ENCODE measurements around the gene HBEGF.

Gene HBEGF

GRCh38 chr5:140322751-140323731, 23.4 kb downstream of the HBEGF start:
- in situ Hi-C loops (cut with HindIII; ENCODE audit: low sequenced_read_pairs), result no loop called here
- peak; percentile 85 for DNase-seq (ENCODE audit: low read depth)
- TF ChIP-seq CTCF (IDR thresholded peaks at IDR 0.05; ENCODE audit: low read depth, low read length, missing control alignments), result no peak
- no peak overlapping the region for H3K4me3 ChIP-seq (ENCODE audit: low read depth, low read length)

GRCh38 chr5:140321796-140322195, 24.6 kb downstream of the HBEGF start:
- in situ Hi-C loops (cut with HindIII; ENCODE audit: low sequenced_read_pairs), result no loop called here
- DNase-seq (ENCODE audit: low read depth), result no peak
- TF ChIP-seq CTCF (IDR thresholded peaks at IDR 0.05; ENCODE audit: low read depth, low read length, missing control alignments), result no peak
- no peak overlapping the region for H3K4me3 ChIP-seq (ENCODE audit: low read depth, low read length)

- no peak for DNase-seq (ENCODE audit: low read depth)
- in situ Hi-C loops (cut with HindIII; ENCODE audit: low sequenced_read_pairs), result no loop called here
- TF ChIP-seq CTCF (IDR thresholded peaks at IDR 0.05; ENCODE audit: low read depth, low read length, missing control alignments), result no peak
- H3K4me3 ChIP-seq (ENCODE audit: low read depth, low read length), result no peak overlapping the region
Measured at GRCh38 chr5:140319833-140320232, 26.6 kb downstream of the HBEGF start.

GRCh38 chr5:140318792-140319191, 27.6 kb downstream of the HBEGF start:
- in situ Hi-C loops (cut with HindIII; ENCODE audit: low sequenced_read_pairs), result no loop called here
- H3K4me3 ChIP-seq (ENCODE audit: low read depth, low read length), result no peak overlapping the region
- DNase-seq (ENCODE audit: low read depth), result no peak
- TF ChIP-seq CTCF (IDR thresholded peaks at IDR 0.05; ENCODE audit: low read depth, low read length, missing control alignments), result no peak

GRCh38 chr5:140317859-140318258, 28.5 kb downstream of the HBEGF start:
- no peak for DNase-seq (ENCODE audit: low read depth)
- in situ Hi-C loops (cut with HindIII; ENCODE audit: low sequenced_read_pairs), result no loop called here
- H3K4me3 ChIP-seq (ENCODE audit: low read depth, low read length), result no peak overlapping the region
- TF ChIP-seq CTCF (IDR thresholded peaks at IDR 0.05; ENCODE audit: low read depth, low read length, missing control alignments), result no peak

GRCh38 chr5:140312791-140313189, 33.6 kb downstream of the HBEGF start:
- no peak overlapping the region for H3K4me3 ChIP-seq (ENCODE audit: low read depth, low read length)
- no peak for DNase-seq (ENCODE audit: low read depth)
- in situ Hi-C loops (cut with HindIII; ENCODE audit: low sequenced_read_pairs), result loop anchor here (5.0 kb wide), 2 partner anchors 35 kb away; partner anchors contain the start of gene HBEGF
- no peak for TF ChIP-seq CTCF (IDR thresholded peaks at IDR 0.05; ENCODE audit: low read depth, low read length, missing control alignments)

All from astrocyte of the cerebellum (primary cell).